ENCODE measurements around the gene PI16. TPM values are rescaled to one million over a fixed set of nuclear protein-coding genes. Genes with fewer than 3 reads are reported as not detected.

The PI16 gene
- total RNA-seq, 2 donors from 2014 or later: 1.2 to 2.6 TPM

- DNase-seq: no peak
- H3K4me3 ChIP-seq: no peak overlapping the region
- no peak overlapping the region for H3K27ac ChIP-seq
- no peaks in the 10 kb centered on the region for H3K4me1 ChIP-seq
- no peak overlapping the region for H3K9ac ChIP-seq (ENCODE audit: low read depth in 2 of 2, low read length in 2 of 2)
- intact Hi-C loops (cut with DNase I): no loop called here
- no peaks in the 10 kb centered on the region for H3K36me3 ChIP-seq
- no peak for TF ChIP-seq CTCF (IDR thresholded peaks at IDR 0.05)
- H3K27me3 ChIP-seq: no peaks in the 10 kb centered on the region
- H3K9me3 ChIP-seq: no peaks in the 10 kb centered on the region
These were observed 25.4 kb upstream of the PI16 start for GRCh38 chr6:36929152-36929551.

- no peak for TF ChIP-seq CTCF (IDR thresholded peaks at IDR 0.05)
- Histone ChIP-seq H3K27ac (no peak overlapping the region), H3K27me3 (no peaks in the 10 kb centered on the region), H3K9ac (ENCODE audit: low read depth in 2 of 2, low read length in 2 of 2) (no peak overlapping the region), H3K36me3 (no peaks in the 10 kb centered on the region), H3K9me3 (no peaks in the 10 kb centered on the region), H3K4me1 (no peaks in the 10 kb centered on the region), H3K4me3 (no peak overlapping the region)
- no peak for DNase-seq
- intact Hi-C loops (cut with DNase I): no loop called here
These were observed 24.9 kb upstream of the PI16 start for GRCh38 chr6:36929607-36930006.

DNA sequence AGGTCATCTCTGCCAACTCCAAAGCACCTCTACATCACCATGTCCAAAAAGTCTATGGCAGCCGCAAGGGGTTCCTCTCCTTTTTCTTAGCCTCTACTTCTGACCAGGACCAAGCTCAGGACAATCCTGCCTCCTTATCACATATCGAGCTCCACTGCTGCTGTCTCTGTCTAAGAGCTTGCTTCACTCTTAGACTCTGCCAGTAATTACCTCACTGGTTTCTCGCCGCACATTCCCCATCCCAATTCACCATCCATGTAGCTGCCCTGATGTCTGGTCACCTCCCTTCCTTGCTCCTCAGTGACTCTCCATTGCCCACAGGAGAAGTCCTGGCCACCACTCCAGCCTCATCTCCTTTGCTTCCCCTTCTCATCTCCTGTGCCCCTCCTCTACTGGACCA, 24.1 kb upstream of the PI16 start:
- Histone ChIP-seq H3K9ac (ENCODE audit: low read depth in 2 of 2, low read length in 2 of 2) (no peak overlapping the region), H3K4me1 (no peaks in the 10 kb centered on the region), H3K27ac (no peak overlapping the region), H3K36me3 (no peaks in the 10 kb centered on the region), H3K9me3 (no peaks in the 10 kb centered on the region), H3K27me3 (no peaks in the 10 kb centered on the region), H3K4me3 (no peak overlapping the region)
- TF ChIP-seq CTCF (IDR thresholded peaks at IDR 0.05): no peak
- intact Hi-C loops (cut with DNase I): no loop called here
- no peak for DNase-seq

GRCh38 chr6:36933102-36933501, 21.4 kb upstream of the PI16 start:
- H3K27ac ChIP-seq: no peak overlapping the region
- H3K4me1 ChIP-seq: no peaks in the 10 kb centered on the region
- H3K4me3 ChIP-seq: no peak overlapping the region
- H3K9me3 ChIP-seq: no peaks in the 10 kb centered on the region
- no peaks in the 10 kb centered on the region for H3K27me3 ChIP-seq
- intact Hi-C loops (cut with DNase I): no loop called here
- DNase-seq: no peak
- no peak for TF ChIP-seq CTCF (IDR thresholded peaks at IDR 0.05)
- H3K9ac ChIP-seq (ENCODE audit: low read depth in 2 of 2, low read length in 2 of 2): no peak overlapping the region
- no peaks in the 10 kb centered on the region for H3K36me3 ChIP-seq

DNA sequence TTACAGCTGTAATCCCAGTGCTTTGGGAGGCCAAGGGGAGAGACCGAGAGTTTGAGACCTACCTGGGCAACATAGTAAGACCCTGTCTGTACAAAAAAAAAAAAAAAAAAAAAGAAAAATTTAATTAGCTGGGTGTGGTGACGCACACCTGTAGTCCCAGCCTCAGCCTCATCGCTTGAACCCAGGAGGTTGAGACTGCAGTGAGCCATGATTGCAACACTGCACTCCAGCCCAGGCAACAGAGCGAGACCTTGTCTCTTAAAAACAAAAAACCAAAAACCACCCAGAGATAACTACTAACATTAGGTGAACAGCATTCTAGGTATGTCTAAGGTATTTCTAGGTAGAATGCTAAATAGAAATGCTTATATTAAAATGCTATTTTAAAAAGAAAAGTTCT, 21.0 kb upstream of the PI16 start:
- no peak overlapping the region for H3K9ac ChIP-seq (ENCODE audit: low read depth in 2 of 2, low read length in 2 of 2)
- no peaks in the 10 kb centered on the region for H3K36me3 ChIP-seq
- intact Hi-C loops (cut with DNase I): no loop called here
- H3K27me3 ChIP-seq: no peaks in the 10 kb centered on the region
- TF ChIP-seq CTCF (IDR thresholded peaks at IDR 0.05): no peak
- H3K27ac ChIP-seq: no peak overlapping the region
- no peak overlapping the region for H3K4me3 ChIP-seq
- no peaks in the 10 kb centered on the region for H3K9me3 ChIP-seq
- no peak for DNase-seq
- H3K4me1 ChIP-seq: no peaks in the 10 kb centered on the region

GRCh38 chr6:36934901-36935300, 19.6 kb upstream of the PI16 start:
- Histone ChIP-seq H3K9me3 (no peaks in the 10 kb centered on the region), H3K27me3 (no peaks in the 10 kb centered on the region), H3K27ac (no peak overlapping the region), H3K9ac (ENCODE audit: low read depth in 2 of 2, low read length in 2 of 2) (no peak overlapping the region), H3K4me1 (no peaks in the 10 kb centered on the region), H3K36me3 (no peaks in the 10 kb centered on the region), H3K4me3 (no peak overlapping the region)
- DNase-seq: no peak
- intact Hi-C loops (cut with DNase I): no loop called here
- TF ChIP-seq CTCF (IDR thresholded peaks at IDR 0.05): no peak
